HG03066 (cell line): ENCODE measurements around the gene NAA35.
"Not testable (repeated sequence)": the region's sequence is repeated elsewhere in the genome, so short reads cannot be mapped to it uniquely, and the experiment has no call there.

Experiments used
- ATAC-seq: cut with Tn5 transposase; IDR thresholded peaks from one replicate; pipeline ENCODE4 v1.9.1; 2021; ENCODE audit warnings: low read depth; ENCODE audit not compliant: unreplicated experiment

Gene NAA35

DNA sequence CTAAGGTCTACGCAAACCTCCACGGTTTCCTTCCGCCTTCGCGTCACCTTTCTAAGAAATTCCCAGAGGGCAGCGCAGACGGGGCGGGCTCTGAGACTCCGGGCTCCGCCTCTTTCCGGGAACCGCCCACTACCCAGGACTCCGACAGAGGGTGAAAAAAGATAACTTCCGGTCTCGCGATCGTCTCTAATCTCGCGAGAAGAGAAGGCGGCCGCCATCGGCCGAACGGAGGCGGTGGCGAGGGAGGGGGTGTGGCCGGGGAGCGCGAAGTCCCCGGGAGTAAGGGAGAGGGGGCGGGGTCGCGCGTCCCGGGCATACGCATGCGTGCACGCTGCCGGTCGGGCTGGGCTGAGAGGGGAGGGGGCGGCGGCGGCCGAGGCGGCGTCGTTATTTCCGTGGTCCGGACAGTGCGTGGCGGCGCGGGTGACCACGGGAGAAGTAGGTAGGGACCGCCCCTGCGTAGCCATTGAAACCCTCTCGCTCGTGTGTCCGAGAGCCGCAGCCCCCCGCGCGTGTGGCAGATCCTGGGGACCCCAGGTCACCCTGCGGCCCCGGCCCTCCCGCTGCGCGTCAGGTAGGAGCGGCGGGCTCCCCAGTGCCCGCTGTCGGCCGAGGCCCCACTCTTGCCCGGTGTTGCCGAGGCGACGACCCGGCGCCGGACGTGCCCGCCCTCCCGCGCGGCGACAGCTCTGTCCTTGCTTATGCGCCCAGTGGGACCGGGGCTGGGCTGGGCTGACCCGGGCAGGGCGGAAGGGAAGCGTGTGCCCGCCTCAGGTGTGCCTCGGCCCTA lies at the start of gene NAA35:
Gene NAA35 (plus strand): TSS at position 315 of the 790 bp plus-strand sequence. CDS start 1,014 bp downstream, outside the sequence.
- peak; percentile 87 for ATAC-seq

DNA sequence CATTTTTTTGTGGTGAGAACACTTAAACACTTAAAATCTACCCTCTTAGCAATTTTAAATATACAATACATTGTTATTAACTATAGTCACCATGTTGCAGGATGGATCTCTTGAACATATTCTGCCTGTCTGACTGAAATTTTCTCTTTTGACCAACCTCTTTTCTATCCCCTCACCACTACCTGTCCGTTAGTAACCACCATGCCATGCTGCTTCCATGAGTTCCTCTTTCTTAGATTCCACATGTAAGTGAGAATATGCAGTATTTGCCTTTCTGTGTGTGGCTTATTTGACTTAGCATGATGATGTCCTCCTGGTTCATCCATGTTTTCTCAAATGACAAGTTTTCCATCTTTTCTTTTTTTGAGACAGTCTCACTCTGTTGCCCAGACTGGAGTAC lies 48.5 kb upstream of the NAA35 start:
- ATAC-seq: no peak

DNA sequence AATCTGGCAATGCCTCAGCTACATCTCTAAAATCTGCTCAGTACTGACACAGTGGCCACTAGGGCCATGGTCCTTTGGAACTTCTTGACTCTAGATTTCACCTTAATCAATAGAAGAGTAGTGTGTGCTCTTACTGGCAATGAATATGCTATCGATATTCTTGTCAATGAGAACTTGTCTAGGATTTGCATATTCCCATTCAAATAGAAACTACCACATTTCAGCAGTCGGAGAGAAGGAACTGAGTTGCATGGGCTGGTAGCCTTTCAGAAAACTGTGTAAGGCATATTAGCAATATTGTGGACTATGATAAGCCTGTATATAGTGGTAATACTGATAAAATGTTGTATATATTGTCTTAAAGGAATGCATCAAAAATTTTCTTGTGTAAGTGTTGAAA lies 45.3 kb upstream of the NAA35 start:
- no peak for ATAC-seq

DNA sequence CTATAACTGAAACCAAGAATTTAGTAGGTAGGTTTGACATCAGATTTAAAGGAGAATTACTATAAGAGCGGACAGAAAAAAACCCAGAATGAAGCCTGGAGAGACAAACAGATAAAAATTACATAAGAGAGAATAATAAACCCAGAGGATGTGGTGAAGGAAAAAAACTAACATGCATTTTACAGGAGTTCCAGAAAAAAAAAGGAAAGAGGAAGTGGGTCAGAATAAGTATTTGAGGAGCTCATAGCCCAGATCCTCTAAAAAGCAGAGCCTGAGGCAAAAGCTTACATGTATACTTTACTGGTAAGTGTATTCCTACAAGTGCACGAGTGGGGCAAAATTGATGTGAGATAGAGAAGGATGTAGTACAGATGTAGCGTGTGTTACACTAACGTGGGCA lies 43.1 kb upstream of the NAA35 start:
- ATAC-seq: no peak

DNA sequence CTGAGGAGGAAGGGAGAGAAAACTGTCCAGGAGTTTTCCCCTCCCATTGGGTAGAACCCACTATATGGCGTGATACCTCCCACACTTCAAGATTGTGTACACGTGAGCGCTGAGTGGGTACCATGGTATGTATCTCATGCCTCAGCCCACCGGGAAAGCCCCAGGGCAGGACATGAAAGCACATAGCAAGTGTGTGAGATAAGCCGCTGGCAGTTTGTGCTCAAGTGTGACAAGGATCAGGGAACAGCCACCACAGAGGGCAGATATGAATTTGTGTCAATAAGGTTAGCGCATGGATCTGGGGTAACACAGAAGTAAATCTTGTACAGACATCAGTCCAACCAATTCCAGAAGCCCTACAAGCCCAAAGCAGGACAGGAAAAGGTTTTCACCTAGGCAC lies 42.6 kb upstream of the NAA35 start:
- no peak for ATAC-seq

DNA sequence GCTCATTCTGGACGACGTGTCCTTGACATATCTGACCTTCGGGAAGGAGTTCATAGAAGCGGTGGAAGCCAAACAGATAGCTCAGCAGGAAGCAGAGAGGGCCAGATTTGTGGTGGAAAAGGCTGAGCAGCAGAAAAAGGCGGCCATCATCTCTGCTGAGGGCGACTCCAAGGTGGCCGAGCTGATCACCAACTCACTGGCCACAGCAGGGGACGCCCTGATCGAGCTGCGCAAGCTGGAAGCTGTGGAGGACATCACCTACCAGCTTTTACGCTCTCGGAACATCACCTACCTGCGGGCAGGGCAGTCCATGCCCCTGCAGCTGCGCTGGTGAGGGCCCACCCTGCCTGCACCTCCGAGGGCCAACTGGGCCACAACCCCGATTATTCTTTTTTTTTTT lies 41.6 kb upstream of the NAA35 start:
- ATAC-seq: no peak

DNA sequence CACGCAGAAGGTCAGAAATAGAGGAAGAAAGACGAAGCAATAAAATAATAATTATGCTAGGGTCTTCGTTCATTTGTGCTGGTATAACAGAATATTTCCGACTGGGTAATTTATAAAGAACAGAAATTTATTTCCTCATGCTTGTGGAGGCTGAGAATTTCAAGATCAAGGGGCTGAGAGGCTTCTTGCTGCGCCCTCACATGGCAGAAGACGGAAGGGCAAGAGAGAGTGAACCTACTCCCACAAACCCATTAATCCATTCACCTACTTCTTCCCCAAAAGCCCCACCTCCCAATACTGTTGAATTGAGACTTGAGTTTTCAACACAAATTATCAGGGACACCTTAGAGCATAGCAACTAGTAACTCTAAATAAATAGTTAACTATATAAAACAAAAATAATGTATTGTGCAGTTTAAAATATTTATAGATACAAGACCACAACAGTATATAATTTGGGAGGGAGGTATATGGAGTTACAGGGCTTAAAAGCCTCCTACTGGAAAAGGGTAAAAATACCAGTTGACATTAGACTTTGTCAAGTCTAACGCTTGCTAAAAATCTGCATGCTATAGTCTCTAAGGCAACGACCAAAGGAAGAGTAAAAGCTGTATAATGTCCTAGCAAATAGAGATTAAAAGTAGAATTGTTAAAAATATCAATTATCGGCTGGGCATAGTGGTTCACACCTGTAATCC lies 40.3 kb upstream of the NAA35 start:
- no peak for ATAC-seq

DNA sequence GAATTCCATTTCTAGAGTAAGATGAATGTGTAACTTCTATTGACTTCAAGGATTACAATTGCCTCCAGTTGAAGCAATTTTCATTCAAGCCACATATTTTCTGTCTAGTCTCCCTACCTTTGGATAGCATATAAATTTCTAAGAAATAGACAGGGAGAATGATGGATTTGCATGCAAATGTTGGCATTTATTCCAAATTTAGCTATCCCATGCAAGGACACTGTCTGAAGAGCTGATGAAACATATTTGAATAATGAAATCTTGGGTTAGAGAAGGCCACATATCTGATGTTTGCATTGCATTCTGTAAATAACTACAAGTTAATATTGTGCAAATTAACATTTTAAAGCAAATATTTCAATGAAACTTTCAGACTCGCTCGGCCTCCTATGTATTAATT lies 36.0 kb upstream of the NAA35 start:
- no peak for ATAC-seq

DNA sequence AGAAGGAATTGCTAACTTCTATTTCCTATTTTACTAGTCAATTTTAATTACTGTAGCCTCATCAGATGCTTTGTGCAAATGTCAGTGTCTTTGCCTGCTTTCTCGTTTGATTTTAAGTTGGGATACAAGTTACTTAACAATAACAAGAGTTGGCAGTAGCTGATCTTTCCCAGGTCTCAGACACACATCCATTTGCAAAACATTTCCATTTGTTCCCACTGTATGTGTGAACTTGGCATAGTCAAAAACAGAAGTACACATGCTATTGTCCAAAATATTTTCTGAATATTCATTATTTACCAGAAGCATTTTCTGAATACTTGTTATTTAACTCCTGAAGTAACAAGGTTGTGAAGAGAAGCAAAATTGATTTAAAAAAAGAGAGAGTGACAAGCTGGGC lies 35.0 kb upstream of the NAA35 start:
- ATAC-seq: no peak

DNA sequence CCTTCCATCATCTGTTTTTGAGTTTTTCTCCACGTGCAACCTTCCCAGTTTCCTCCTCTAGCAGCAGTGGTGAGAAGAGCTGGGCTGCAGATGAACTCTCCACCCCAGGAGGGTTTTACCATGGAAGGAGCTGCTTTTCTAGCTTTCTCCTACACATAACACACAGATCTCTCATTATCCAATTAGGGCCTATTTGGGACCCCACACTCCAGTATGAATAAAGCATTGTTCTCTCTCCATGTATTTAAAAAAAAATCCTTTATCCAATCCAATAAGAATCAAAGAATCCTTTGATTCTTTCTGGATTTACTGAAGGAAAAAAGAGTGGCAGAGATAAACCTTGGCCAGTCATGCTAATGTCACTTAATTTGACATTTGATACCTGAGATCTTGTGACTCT lies 31.6 kb upstream of the NAA35 start:
- ATAC-seq: no peak

DNA sequence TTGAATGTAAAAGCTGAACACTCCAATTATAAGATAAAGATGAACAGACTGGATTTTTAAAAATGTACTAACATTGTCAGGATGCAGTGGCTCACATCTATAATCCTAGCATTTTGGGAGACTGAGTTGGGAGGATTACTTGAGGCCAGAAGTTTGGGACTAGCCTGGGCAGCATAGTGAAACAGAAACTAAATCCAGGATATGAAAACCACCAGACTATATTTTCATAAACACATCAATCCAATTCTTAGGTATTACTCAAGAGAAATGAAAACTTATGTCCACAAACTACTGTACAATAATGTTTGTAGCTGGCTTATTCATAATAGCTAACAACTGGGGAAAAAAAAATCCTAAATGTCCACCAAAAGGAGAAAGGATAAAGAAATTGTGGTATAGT lies 26.8 kb upstream of the NAA35 start:
- no peak for ATAC-seq

DNA sequence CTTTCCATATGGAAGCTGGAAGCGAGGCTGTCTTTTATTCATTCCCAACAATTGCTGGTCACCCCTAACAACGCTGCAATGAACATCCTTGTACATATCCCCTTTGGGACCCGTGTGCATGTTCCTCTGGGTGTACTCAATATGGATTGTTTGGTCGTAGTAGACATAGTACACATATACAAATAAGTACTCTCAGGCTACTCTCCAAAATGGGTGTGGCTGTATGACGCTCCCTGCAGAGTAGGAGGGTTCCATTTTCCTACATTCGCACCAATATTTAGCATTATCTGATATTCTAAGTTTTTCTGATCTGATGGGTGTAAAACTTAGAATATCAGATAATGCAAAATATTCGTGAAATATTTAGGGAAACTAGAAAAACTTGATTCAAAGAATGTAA lies 23.2 kb upstream of the NAA35 start:
- no peak for ATAC-seq

DNA sequence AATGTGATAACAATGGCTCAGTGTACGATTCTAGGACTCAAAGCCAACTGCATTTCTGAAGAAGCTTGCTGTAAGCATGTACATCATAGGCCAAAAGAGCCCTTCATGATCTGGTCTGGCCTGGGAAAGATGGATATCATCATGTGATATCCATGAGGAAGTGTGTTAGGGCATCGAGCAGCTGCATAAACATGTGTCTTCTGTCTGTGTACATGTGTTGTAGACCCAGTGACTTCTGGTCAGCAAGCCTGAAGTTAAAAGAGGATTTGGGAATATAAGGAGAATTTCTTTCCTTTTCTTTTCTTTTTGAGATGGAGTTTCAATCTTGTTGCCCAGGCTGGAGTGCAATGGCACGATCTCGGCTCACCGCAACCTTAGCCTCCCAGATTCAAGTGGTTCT lies 15.5 kb upstream of the NAA35 start:
- no peak for ATAC-seq

DNA sequence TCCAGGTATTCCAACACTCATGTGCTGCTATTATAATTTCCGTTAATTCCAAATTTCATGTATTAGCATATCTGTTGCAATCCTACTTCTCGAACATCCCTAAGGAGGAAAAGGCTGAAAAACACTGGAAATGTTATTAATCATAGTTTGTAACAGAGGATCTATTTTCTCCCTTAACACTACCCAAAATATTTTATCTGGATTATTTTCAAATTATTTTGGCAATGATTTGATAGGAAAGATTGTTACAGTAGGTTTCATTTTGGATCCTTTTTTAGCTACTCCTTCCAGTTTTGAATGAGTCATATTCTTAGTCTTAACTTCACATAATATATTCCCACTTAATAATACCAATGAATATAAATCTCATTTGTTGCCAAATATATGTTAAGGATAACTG lies 13.9 kb upstream of the NAA35 start:
- no peak for ATAC-seq

DNA sequence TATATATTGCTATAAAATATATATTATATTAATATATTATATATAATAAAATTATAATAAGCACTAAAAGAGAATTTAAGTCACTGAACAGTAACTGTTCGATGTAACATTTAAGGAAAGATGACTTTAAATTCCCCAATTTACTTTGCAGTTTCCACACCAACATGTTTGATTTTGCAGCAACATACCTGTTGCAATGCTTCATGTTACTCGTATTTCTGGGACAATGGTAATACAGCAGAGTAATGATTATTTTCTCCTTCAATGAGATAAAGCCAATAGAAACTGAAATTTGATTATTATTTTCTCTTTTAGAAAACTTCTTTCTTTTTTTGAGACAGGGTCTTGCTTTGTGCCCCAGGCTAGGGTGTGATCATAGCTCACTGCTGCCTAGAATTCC lies 9.5 kb upstream of the NAA35 start:
- ATAC-seq: no peak

DNA sequence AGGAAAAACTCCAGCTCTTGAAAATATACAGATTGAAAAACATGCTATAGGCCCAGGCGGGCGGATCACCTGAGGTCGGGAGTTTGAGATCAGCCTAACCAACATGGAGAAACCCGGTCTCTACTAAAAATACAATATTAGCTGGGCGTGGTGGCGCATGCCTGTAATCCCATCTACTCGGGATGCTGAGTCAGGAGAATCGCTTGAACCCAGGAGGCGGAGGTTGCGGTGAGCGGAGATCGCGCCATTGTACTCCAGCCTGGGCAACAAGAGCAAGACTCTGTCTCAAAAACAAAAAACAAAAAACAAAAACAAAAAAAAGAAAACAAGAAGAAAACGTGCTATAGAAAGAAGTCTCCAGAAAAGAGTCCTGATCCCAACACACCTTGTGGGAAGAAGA lies 5.0 kb upstream of the NAA35 start:
- not testable (repeated sequence) for ATAC-seq

DNA sequence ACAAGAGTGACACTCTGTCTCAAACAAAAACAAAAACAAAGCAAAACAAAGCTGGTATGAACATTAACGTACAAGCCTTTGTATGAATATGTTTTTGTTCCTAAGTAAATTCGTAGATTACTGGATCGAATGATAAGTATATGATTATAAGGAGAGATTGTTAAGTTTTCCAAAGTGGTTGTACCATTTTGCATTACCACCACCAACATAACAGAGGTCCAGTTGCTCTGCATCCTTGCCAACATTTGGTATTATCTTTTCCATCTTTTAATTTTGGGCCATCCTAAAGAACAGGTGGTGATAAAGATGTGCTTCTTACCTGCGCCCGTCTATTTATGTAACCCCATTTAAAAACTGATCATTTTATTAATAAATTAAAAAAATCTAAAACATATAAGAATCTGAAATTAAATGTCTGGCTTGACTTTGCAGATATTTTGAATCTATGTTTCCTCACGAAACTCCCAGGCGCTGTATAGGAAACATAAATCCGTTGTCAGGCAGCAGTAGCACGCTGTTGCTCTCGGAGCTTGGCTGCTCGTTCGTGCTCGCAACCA lies 593 bp upstream of the NAA35 start:
- ATAC-seq: no peak

DNA sequence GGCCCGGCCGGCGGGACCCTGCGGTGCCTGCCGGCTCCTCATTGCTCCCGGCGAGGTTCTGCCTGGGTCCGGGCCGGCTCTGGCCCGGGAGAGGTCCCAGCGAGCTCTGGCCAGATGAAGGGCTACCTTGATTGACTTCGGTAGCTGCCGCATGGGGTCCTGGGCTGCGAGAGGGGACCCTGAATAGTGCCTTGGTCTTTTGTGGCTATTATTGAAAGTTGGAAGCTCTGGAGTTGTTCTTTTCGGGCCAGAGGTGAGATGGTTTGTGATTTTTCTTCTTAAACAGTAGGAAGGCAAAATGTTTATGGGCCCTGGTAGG lies 635 bp downstream of the NAA35 start:
- ATAC-seq: no peak

DNA sequence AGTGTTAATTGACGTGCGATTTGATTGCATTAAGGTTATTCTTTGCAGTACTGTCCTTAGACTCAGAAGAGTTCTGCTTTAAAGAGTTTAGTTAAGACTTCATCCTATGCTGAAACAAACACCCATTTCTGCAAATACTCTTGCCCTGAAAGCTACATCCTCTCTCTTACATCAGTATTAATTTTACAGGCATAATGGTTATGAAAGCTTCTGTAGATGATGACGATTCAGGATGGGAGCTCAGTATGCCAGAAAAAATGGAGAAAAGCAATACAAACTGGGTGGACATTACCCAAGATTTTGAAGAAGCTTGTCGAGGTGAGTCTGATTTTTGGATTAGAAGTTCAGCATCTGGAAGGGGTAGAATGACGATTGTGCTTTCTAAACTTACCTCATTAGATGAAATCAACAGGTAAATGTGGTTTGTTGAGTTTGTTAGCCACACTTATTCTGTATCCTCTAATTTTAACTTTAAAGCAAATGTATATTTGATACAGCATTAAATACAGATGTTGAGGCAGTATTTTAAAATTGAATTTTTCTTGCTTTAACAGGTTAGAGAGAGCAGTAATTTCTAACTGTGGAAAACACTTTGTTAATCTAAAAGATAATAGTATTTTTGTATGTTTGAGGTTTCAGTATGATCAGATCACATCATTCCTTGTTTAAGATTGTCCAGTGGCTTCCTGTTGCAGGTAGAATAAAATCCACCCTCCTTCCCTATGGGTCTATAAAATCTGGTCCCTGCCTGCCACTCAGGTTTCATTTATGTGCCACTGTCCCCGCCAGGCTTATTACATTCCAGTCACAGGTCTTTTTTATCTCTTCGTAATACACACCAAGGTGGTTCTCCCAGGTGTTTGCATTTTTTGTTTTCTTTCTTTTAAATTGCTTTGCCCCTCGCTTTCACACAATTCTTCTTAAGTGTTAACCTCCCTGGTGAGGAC lies 1.3 kb downstream of the NAA35 start:
- no peak for ATAC-seq

DNA sequence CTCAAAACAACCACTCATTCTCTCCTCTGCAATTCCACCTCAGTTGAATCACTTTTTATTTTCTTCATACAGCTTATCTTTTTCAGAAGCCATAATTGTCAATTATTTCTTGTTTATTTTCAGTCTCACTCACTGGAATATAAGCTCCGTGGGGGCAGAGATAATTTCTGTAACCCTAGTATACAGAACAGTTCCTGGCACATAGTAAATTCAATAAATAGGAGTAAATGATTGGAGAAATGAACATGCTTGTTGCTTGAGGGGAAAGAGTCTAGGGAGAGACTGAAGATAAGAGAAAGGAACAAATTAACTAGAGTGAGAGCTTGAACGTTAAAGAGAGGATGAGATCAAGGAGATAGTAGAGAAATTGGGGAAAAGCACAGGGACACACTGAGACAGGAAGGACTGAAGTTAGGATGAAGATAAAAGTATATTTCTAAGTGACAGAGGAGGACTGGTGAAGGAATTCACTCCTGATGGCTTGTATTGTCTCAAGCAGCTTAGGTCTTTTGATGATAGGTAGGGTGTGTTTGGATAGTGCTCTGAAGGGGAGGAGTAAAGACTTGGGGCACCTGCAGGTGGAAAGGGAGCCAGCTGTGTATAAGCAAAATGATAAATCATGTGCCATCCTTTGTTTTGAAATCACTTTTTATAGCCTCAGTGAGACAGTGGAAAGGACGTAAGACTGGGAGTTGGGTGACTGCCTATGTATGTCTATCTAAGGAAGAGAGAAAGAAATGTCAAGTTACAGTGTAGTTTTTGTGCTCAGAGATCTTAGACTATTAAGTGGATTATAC lies 2.2 kb downstream of the NAA35 start:
- no peak for ATAC-seq
